K562 treated with DMSO at 1 percent for 12 hours (cell line): ENCODE measurements around the gene GPC6. TPM values are rescaled to one million over a fixed set of nuclear protein-coding genes. Genes with fewer than 3 reads are reported as not detected.

Source experiments
- total RNA-seq: library from RNA; unstranded; fragments of 300-600 nt; gene quantifications from 2 replicates; pipeline ENCODE4 v1.2.3, GENCODE V29; 2022; ENCODE audit not compliant: insufficient read depth

GPC6 gene
- not detected in 2 replicates for total RNA-seq

DNA sequence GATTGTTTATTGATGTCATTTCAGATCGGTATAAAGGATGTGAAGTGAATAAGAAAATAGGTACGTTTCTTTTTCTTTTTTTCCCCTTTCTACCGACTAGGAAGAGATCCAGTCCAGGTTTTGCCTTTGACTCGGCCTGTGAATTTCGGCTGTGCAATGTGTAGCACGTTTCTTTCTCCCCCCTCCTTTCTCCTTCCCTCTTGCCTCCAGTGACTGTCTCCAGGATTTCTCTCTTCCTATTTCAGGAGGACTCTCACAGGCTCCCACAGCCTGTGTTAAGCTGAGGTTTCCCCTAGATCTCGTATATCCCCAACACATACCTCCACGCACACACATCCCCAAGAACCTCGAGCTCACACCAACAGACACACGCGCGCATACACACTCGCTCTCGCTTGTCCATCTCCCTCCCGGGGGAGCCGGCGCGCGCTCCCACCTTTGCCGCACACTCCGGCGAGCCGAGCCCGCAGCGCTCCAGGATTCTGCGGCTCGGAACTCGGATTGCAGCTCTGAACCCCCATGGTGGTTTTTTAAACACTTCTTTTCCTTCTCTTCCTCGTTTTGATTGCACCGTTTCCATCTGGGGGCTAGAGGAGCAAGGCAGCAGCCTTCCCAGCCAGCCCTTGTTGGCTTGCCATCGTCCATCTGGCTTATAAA is at the start of gene GPC6:
Gene GPC6, plus strand, starts transcription at position 185 of the 657 bp plus-strand sequence.

